Stimulated activated CD8-positive, alpha-beta memory T cell treated with anti-CD3 and anti-CD28 coated beads, Interleukin-4, amount 100 ng/mL, for 4 hours (primary cell): ENCODE measurements around the gene PICALM.

ENCODE experiments used
- DNase-seq, 2 donors: peaks; one replicate each; pipeline ENCODE4 v3.0.0-alpha.2; 2020; ENCODE audit warnings: low read depth in 2 of 2, low spot score in 1 of 2

Gene PICALM

DNA sequence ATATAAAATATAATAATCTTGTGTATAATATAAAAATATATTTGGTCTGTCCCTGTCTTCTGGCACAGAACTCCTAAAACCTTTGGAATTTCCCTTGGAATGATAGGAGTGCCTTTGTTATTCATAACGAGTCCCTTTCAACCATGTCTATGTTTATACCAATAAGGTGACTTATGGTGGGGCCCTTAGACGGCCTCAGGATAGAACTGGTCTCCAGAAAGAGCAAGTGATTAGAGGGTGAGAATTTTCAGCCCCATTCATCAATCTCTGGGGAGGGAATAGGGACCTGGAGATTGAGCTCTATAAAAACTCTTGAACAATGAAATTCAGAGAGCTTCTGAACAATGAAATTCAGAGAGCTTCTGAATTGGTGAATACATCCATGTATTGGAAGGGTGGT, 18.4 kb upstream of the PICALM start:
- no peak for DNase-seq

GRCh38 chr11:86081455-86081854, 12.6 kb upstream of the PICALM start:
- no peak for DNase-seq

DNA sequence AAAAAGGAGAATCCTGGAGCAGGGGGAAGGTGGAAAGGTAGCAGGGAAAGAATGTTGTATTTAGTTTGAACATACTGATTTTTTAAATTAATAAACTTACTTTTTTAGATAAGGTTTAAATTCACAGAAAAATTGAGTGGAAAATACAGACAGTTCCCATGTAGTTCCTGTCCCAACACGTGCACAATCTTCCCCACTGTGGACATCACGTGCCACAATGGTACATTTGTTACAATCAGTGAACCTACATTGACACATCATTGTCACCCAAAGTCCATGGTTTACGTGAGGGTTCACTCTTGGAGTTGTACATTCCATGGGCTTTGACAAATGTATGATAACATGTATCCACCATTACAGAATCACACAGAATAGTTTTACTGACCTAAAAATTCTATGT, 10.5 kb upstream of the PICALM start:
- DNase-seq, result no peak

- no peak for DNase-seq
Measured at GRCh38 chr11:86073948-86074347, 5.1 kb upstream of the PICALM start.

DNA sequence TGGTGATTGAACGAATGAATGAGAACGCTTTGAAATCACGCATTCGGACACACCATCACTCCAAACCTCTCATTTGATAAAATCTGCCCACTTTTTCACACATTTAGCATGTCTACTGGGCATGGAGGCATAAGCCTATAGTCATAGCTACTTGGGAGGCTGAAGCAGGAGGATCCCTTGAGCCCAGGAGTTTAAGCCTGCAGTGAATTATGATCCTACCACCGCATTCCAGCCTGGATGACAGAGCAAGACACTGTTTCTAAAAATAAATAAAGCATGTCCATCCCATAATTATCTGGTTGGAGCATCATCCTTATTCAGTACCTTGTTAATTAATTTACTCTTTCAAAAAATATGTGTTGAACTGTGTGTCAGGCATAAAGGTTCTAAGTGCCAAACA, 3.3 kb upstream of the PICALM start:
- DNase-seq, result no peak

- no peak for DNase-seq
Measured at GRCh38 chr11:86070142-86071056, 1.5 kb upstream of the PICALM start.

DNA sequence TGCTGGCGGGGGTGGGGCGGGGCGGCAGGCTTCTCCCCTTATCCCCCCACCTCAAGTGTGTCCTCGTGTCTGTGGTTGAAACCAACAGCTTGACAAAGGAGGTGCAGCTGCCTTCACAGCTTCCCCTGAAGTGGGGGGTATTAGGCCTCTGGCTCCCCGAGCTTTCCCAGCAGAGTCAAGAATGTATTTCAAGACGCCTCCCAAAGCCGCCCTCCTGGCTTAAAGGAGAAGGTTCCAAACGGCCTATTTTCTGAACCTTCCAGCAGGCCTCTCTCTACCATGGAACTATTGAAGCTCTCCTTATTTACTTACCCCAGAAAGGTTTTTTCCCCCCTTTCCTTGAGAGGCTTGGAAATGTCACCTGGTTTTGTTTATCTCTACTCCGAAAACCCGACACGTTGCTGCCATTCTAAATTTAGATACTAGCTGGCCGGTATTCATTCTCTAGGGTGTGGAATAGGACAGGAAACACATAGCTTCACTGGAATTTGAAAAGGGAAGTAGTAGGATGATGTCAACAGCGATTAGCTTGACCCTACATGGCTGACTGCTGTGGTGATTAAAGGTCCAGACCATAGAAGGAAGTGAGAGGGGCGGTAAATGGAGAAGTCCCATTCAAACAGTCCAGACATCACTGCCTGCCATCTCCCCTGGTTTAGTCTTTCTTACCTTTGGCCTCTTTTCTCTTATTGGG, 671 bp upstream of the PICALM start:
- no peak for DNase-seq

GRCh38 chr11:86068138-86068871, 579 bp downstream of the PICALM start:
- no peak for DNase-seq

DNA sequence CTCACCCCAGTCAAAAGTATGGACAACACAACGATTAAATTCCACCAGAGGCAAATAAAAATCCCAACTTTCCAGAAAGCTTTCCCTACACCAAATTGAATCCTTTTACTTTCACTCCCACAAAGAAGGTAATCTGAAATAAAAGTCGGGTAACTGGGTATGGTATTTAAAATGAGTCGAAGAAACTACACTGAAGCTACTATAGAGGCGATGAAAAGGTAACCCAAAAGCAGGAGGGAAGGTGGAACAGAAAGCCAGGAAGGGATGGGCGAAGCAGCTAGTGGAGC, 1.1 kb downstream of the PICALM start:
- DNase-seq, result no peak

GRCh38 chr11:86067009-86067850, 1.7 kb downstream of the PICALM start:
- DNase-seq, result no peak

DNA sequence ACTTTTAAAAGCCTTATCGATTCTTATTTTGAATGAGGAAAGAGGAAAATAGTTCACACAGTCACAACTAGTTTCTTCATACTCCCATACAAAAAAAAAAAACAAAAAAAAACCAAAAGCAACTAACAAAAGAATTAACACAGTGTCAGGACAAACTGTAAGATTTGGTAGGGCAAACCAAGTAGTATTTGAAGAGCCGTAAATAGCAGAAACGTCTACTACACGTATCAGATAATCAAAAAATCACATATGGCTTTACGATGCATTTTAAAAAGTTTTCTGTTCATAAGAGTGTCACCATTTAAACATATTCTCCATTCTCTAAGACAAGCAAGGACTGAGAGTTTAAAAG, 2.3 kb downstream of the PICALM start:
- no peak for DNase-seq

DNA sequence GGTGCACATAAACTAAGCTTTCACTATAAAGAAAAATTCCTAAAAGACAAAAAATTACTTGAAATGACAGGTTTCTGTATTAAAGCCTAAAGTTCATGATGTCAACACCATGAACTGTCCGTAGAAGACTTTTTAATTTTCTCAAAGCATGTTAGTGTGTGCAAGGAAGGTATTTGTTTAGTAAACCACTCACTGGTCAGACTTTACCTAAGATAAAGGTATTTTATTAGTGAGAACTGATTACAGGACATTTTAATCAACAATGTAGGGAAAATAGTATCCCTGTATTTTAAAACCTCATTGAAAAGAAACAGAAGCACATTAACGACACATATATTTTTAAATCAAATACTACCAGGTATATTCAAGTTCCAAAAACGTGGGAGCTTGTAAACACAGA, 2.9 kb downstream of the PICALM start:
- no peak for DNase-seq

- no peak for DNase-seq
Measured at GRCh38 chr11:86064220-86064803, 4.6 kb downstream of the PICALM start.

GRCh38 chr11:86063536-86063935, 5.3 kb downstream of the PICALM start:
- DNase-seq, result no peak

GRCh38 chr11:86062719-86063118, 6.2 kb downstream of the PICALM start:
- no peak for DNase-seq

DNA sequence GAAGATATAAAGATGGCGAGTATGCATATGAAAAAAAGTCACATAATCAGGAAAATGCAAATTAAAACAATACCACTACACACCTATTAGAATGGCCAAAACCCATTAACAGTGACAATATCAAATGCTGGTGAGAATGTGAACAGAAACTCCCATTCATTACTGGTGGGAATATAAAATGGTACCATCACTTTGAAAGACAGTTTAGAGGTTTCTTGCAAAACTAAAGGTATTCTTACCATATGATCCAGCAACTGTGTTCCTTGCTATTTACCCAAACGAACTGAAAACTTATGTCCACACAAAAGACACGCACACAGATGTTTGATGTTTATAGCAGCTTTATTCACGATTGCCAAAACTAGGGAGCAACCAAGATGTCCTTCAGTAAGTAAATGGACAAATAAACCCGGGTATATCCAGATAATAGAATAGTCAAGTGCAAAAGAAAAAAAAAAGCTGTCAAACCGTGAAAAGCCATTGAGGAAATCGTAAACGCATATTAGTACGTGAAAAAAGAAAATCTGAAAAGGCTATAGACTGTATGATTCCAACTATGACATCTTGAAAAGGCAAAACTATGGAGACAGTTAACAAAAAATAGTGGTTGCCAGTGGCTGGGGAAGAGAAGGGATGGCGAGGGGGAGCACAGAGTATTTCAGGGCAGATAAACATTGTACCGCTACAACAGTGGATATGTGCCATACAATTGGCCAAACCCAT, 7.2 kb downstream of the PICALM start:
- no peak for DNase-seq

GRCh38 chr11:86060544-86060943, 8.3 kb downstream of the PICALM start:
- no peak for DNase-seq

DNA sequence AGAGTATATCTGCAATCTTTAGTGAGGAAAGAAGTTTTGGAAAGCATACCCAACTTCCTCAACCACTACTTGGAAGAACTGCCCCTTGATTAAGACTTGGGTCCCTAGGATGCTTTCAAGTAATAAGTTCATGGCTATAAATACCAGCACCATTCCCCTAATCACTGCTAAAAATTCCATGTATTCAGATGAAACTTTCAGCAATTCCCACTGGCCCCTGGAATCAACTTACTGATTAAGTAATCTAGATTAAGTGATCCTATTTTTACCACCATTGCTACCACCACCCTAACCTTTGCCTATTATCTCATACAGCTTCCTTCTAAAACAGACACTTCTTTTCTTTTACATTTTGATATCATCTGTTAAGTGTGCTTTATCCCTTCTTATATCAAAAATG, 10.5 kb downstream of the PICALM start:
- no peak for DNase-seq

- no peak for DNase-seq
Measured at GRCh38 chr11:86056351-86056854, 12.5 kb downstream of the PICALM start.
